Ovary (tissue), 10 donors: ENCODE data around the gene AMACR. TPM values are rescaled to one million over a fixed set of nuclear protein-coding genes. Genes with fewer than 3 reads are reported as not detected.

ENCODE experiments used
- DNase-seq, 5 donors: peaks; one replicate each; pipeline ENCODE4 v3.0.0-alpha.2; 2019 to 2020
- H3K27ac ChIP-seq, 2 donors: fragments of 200-600 bp; one replicate each; pipeline versions ENCODE4 v1.5.1 to v1.8.0; 2019 to 2022
- H3K27me3 ChIP-seq: fragments of 200-600 bp; one replicate; pipeline ENCODE4 v1.8.0; 2022
- H3K36me3 ChIP-seq: fragments of 200-600 bp; sonication (generic); one replicate; pipeline ENCODE4 v1.5.1; 2019
- H3K4me1 ChIP-seq: one replicate; pipeline ENCODE4 v1.8.1; 2013; ENCODE audit warnings: mild to moderate bottlenecking, moderate library complexity; ENCODE audit not compliant: insufficient read depth
- H3K4me3 ChIP-seq: fragments of 200-600 bp; sonication (generic); one replicate; pipeline ENCODE4 v1.5.1; 2017
- H3K9me3 ChIP-seq, 2 donors: fragments of 200-600 bp in 1 of 2; sonication (generic) in 1 of 2; one replicate each; pipeline versions ENCODE4 v1.5.1 to v1.8.1; 2013 to 2019; ENCODE audit warnings: mild to moderate bottlenecking in 1 of 2, moderate library complexity in 1 of 2
- EP300 ChIP-seq: sonication (generic); formaldehyde crosslinking; IDR thresholded peaks from one replicate; pipeline ENCODE4 v1.6.1; 2017; ENCODE audit warnings: antibody characterized with exemption
- POLR2A ChIP-seq: fragments of 450-650 bp; IDR thresholded peaks from one replicate; pipeline ENCODE4 v1.6.1; 2017; ENCODE audit warnings: antibody characterized with exemption, mild to moderate bottlenecking, moderate library complexity
- WGBS, 3 donors: extraction: QIAGEN DNeasy Blood & Tissue Kit in 1 of 3; methylation state at CpG; one replicate each; pipeline versions ENCODE4 v1.1.5 to v1.1.7; 2013 to 2017; 5-methylcytosine and 5-hydroxymethylcytosine counted together
- intact Hi-C, 4 donors: fragments of 100-400 bp; cut with DNase I; formaldehyde crosslinking; loops; one replicate each; pipeline versions ENCODE4 v1.11.0 to v1.15.1; 2022 to 2023
- long read RNA-seq, 3 donors: library from polyadenylated mRNA in 2 of 3; unstranded in 2 of 3; transcript quantifications; one replicate each; pipeline ENCODE4 v2.0.0 and lab custom pipeline, GENCODE V29; 2021 to 2026
- polyA plus RNA-seq, 2 donors: library from polyadenylated mRNA; stranded (reverse); fragments of 200-250 nt in 1 of 2; fragments of 350-450 nt in 1 of 2; fragmentation: Illumina TruSeq in 1 of 2; extraction: RNeasy Lipid Tissue Mini Kit (QIAGEN cat#74804) in 1 of 2; gene quantifications; one replicate each; pipeline ENCODE4 v1.2.3, GENCODE V29; 2013 to 2014
- total RNA-seq, 7 donors: library from RNA; depleted of rRNA in 2 of 7; stranded (reverse); fragments of >200 nt in 2 of 7; fragmentation: NEBNext Ultra II Directional in 3 of 7; extraction: Animal tissue kit (Norgen Biotek cat#: 25700) in 3 of 7; gene quantifications; one replicate each; pipeline versions ENCODE4 v1.1.0 to v1.2.4, GENCODE V29; 2016 to 2023
- TF ChIP-seq, protein P1 (sequence below), 3 donors: fragments of 450-650 bp in 2 of 3; fragments of 200-600 bp in 1 of 3; IDR thresholded peaks; one replicate each; pipeline versions ENCODE4 v1.5.1 to v1.8.0; 2016 to 2022; ENCODE audit warnings: antibody characterized with exemption in 3 of 3, mild to moderate bottlenecking in 1 of 3
- donor health status: DM: no; HTN: no; CAD: no; lungs with moderate emphysema.
- donor health status: DM: no; HTN: no; CAD: no.
- donor health status: Bipolar disorder and iron deficiency.
- donor health status: DM: yes; HTN: yes; CAD: no.
- donor health status: DM: no; HTN: no; CAD: no.
- donor health status: DM: yes; HTN: yes; CAD: no.

Gene AMACR
- total RNA-seq, result 10 to 100 TPM in 2 of 7 donors, 1 to 10 TPM in 5; 3.9 to 11.3 (median 7.8) TPM
- 10 to 100 TPM in 1 of 2 donors, 1 to 10 TPM in 1; 7.3 to 13.4 TPM for polyA plus RNA-seq
- long read RNA-seq, donor 1, full-length matches to known transcripts, result 43 of 46 reads
- long read RNA-seq, donor 1, partial matches to known transcripts, result 0 of 46 reads
- long read RNA-seq, donor 1, other reads (novel, unspliced or antisense), result 3 of 46 reads
- long read RNA-seq, donor 2, full-length matches to known transcripts, result 11 of 11 reads
- long read RNA-seq, donor 2, partial matches to known transcripts, result 0 of 11 reads
- long read RNA-seq, donor 2, other reads (novel, unspliced or antisense), result 0 of 11 reads
- long read RNA-seq, donor 3, full-length matches to known transcripts, result 8 of 8 reads
- long read RNA-seq, donor 3, partial matches to known transcripts, result 0 of 8 reads
- long read RNA-seq, donor 3, other reads (novel, unspliced or antisense), result 0 of 8 reads

- Histone ChIP-seq H3K4me1 (peaks cover 1% of the 10 kb centered on the region), H3K9me3 (no peaks in the 10 kb centered on the region), H3K4me3 (peak within 1 kb of the TSS; percentile 54), H3K36me3 (no peaks in the 10 kb centered on the region), H3K27me3 (no peaks in the 10 kb centered on the region), H3K27ac (peak within 1 kb of the TSS; percentile 34 to 85)
- intact Hi-C loops, result no loop called here
- peak; percentile 90 to 95 (median 92) for DNase-seq
- WGBS, 3 donors, result 0% methylated on average over 56 to 76 of the region's 76 CpGs
- TF ChIP-seq EP300 (no peak), POLR2A (peak; percentile 75)
Observed at GRCh38 chr5:34007621-34008600, at the start of gene AMACR. AMACR (minus strand) TSS chr5:34008050; CDS start chr5:34008019, 31 bp downstream.

- Histone ChIP-seq H3K36me3 (no peaks in the 10 kb centered on the region), H3K27me3 (no peaks in the 10 kb centered on the region), H3K4me1 (no peaks in the 10 kb centered on the region), H3K27ac (no peak overlapping the region), H3K9me3 (no peaks in the 10 kb centered on the region), H3K4me3 (no peak overlapping the region)
- DNase-seq, result no peak
- TF ChIP-seq, protein P1, sequence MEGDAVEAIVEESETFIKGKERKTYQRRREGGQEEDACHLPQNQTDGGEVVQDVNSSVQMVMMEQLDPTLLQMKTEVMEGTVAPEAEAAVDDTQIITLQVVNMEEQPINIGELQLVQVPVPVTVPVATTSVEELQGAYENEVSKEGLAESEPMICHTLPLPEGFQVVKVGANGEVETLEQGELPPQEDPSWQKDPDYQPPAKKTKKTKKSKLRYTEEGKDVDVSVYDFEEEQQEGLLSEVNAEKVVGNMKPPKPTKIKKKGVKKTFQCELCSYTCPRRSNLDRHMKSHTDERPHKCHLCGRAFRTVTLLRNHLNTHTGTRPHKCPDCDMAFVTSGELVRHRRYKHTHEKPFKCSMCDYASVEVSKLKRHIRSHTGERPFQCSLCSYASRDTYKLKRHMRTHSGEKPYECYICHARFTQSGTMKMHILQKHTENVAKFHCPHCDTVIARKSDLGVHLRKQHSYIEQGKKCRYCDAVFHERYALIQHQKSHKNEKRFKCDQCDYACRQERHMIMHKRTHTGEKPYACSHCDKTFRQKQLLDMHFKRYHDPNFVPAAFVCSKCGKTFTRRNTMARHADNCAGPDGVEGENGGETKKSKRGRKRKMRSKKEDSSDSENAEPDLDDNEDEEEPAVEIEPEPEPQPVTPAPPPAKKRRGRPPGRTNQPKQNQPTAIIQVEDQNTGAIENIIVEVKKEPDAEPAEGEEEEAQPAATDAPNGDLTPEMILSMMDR (IDR thresholded peaks at IDR 0.05), result no peak
- TF ChIP-seq POLR2A, result no peak
- TF ChIP-seq EP300, result no peak
- WGBS, 3 donors, result 95 to 97% (median 96%) methylated on average over 5 of the region's 5 CpGs
- intact Hi-C loops, result no loop called here
Observed at GRCh38 chr5:34057569-34057968, 49.7 kb upstream of the AMACR start.

GRCh38 chr5:34057118-34057517 is 49.3 kb upstream of the AMACR start:
- Histone ChIP-seq H3K27ac (no peak overlapping the region), H3K4me3 (no peak overlapping the region), H3K27me3 (no peaks in the 10 kb centered on the region), H3K36me3 (no peaks in the 10 kb centered on the region), H3K9me3 (no peaks in the 10 kb centered on the region), H3K4me1 (no peaks in the 10 kb centered on the region)
- 94 to 95% (median 95%) methylated on average over 3 of the region's 3 CpGs for WGBS, 3 donors
- TF ChIP-seq, protein P1 (IDR thresholded peaks at IDR 0.05), result no peak
- intact Hi-C loops, result no loop called here
- no peak for DNase-seq

DNA sequence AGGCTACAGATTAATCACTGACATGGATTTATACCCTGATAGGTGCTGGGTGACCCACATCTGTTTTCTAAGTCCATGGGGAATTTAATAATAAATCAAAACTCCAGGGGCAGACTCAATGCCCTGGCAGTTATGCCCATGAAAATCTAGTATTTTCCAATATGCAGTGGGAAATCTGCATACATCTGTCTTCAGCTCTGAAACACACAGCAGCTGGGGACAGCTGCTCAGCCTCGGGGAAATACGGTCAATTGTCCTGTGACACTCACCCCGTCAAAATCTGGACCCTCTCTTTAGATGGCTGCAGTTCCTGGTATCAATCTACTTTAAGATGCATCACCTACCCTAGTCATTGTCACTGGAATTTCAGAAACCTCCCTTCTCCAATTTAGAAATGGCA is 47.8 kb upstream of the AMACR start:
- TF ChIP-seq, protein P1 (IDR thresholded peaks at IDR 0.05), result no peak
- TF ChIP-seq POLR2A (no peak), EP300 (no peak)
- 20 to 46% (median 42%) methylated on average over 3 of the region's 3 CpGs for WGBS, 3 donors
- intact Hi-C loops, result no loop called here

More for the DNA sequence above, 47.8 kb upstream of the AMACR start:
- Histone ChIP-seq H3K9me3 (no peaks in the 10 kb centered on the region), H3K27me3 (no peaks in the 10 kb centered on the region), H3K27ac (no peak overlapping the region), H3K4me1 (no peaks in the 10 kb centered on the region), H3K4me3 (no peak overlapping the region), H3K36me3 (no peaks in the 10 kb centered on the region)
- no peak for DNase-seq
